IMR-90 (cell line): ENCODE measurements around the gene LUZP1. TPM values are rescaled to one million over a fixed set of nuclear protein-coding genes. Genes with fewer than 3 reads are reported as not detected.

Experiments
- ATAC-seq: fragments of 200-7000 bp; cut with Tn5 transposase; 2 replicates; pipeline ENCODE4 v1.9.1; 2020; ENCODE audit warnings: low read depth, mild to moderate bottlenecking, moderate library complexity
- BruUV-seq: library from RNA; stranded (reverse); fragments of 400-500 nt; replicated peaks from 2 replicates; lab custom pipeline; 2021; lab: Mats Ljungman, UMichigan
- CTCF ChIA-PET: fragments of 300-600 bp; formaldehyde crosslinking; extraction: SDS; loops from one replicate; lab custom pipeline; 2021; ENCODE audit warnings: antibody characterized with exemption; lab: Yijun Ruan, JAX
- POLR2A ChIA-PET: fragments of 300-600 bp; sonication (Branson Sonifier 250); formaldehyde crosslinking; loops from one replicate; lab custom pipeline; 2022; ENCODE audit warnings: antibody characterized with exemption; ENCODE audit not compliant: unreplicated experiment; lab: Charles Lee
- DNase-seq: peaks from one replicate; pipeline ENCODE4 v3.0.0; 2013
- H2AFZ ChIP-seq: replicated peaks from 2 replicates; pipeline ENCODE3; 2013; ENCODE audit warnings: low read length, mild to moderate bottlenecking; ENCODE audit not compliant: poor library complexity
- H2AK5ac ChIP-seq: 2 replicates; pipeline ENCODE4 v1.6.1; 2013; ENCODE audit warnings: low read depth, low read length, inconsistent platforms
- H2AK9ac ChIP-seq: replicated peaks from 2 replicates; pipeline ENCODE3; 2013; ENCODE audit warnings: mild to moderate bottlenecking, low read depth, low read length, moderate library complexity; ENCODE audit not compliant: poor library complexity
- H2BK120ac ChIP-seq: 2 replicates; pipeline ENCODE4 v1.6.1; 2013; ENCODE audit warnings: low read depth, low read length, inconsistent platforms
- H2BK15ac ChIP-seq: 3 replicates; pipeline ENCODE4 v1.6.1; 2013; ENCODE audit warnings: low read depth, low read length, inconsistent platforms
- H2BK20ac ChIP-seq: 2 replicates; pipeline ENCODE4 v1.6.1; 2013; ENCODE audit warnings: low read depth, mild to moderate bottlenecking, inconsistent platforms, low read length, moderate library complexity
- H2BK5ac ChIP-seq: 2 replicates; pipeline ENCODE4 v1.6.1; 2013; ENCODE audit warnings: mild to moderate bottlenecking, low read depth, low read length, inconsistent platforms; ENCODE audit not compliant: poor library complexity, severe bottlenecking
- H3K14ac ChIP-seq: replicated peaks from 2 replicates; pipeline ENCODE4 v1.6.1; 2013; ENCODE audit warnings: low read depth, low read length, inconsistent platforms
- H3K18ac ChIP-seq: 2 replicates; pipeline ENCODE4 v1.6.1; 2013; ENCODE audit warnings: low read depth, low read length, control low read depth
- H3K23ac ChIP-seq: 2 replicates; pipeline ENCODE4 v1.6.1; 2013; ENCODE audit warnings: low read depth, low read length, inconsistent platforms
- H3K27ac ChIP-seq: 2 replicates; pipeline ENCODE4 v1.5.1; 2013; ENCODE audit warnings: mild to moderate bottlenecking, control low read depth, low read length; ENCODE audit not compliant: insufficient read depth
- H3K27me3 ChIP-seq: 2 replicates; pipeline ENCODE4 v1.6.1; 2013; ENCODE audit warnings: low read length; ENCODE audit not compliant: control insufficient read depth, insufficient read depth
- H3K36me3 ChIP-seq: 2 replicates; pipeline ENCODE4 v1.6.1; 2013; ENCODE audit warnings: low read length, mixed read lengths; ENCODE audit not compliant: control insufficient read depth, insufficient read depth
- H3K4ac ChIP-seq: 2 replicates; pipeline ENCODE4 v1.6.1; 2013; ENCODE audit warnings: low read depth, low read length, inconsistent platforms
- H3K4me1 ChIP-seq: 2 replicates; pipeline ENCODE4 v1.6.1; 2013; ENCODE audit warnings: low read length, mixed read lengths; ENCODE audit not compliant: control insufficient read depth, insufficient read depth
- H3K4me2 ChIP-seq: 2 replicates; pipeline ENCODE4 v1.6.1; 2013; ENCODE audit warnings: low read depth, mild to moderate bottlenecking, control low read depth, low read length, moderate library complexity
- H3K4me3 ChIP-seq: 2 replicates; pipeline ENCODE4 v1.5.1; 2013; ENCODE audit warnings: low read depth, mild to moderate bottlenecking, control low read depth, low read length, moderate library complexity; ENCODE audit not compliant: insufficient read depth
- H3K56ac ChIP-seq: 2 replicates; pipeline ENCODE4 v1.6.1; 2013; ENCODE audit warnings: low read length, inconsistent platforms; ENCODE audit not compliant: insufficient read depth; ENCODE audit errors: extremely low read depth
- H3K79me1 ChIP-seq, 2 experiments: 2 replicates each; pipeline ENCODE4 v1.6.1; 2013; ENCODE audit warnings: low read length in 2 of 2, inconsistent platforms in 1 of 2, low read depth in 1 of 2
- H3K9ac ChIP-seq: 2 replicates; pipeline ENCODE4 v1.6.1; 2013; ENCODE audit warnings: low read depth, low read length, control low read depth
- H3K9me1 ChIP-seq: 2 replicates; pipeline ENCODE4 v1.6.1; 2013; ENCODE audit warnings: low read length, inconsistent platforms; ENCODE audit not compliant: insufficient read depth
- H3K9me3 ChIP-seq: 2 replicates; pipeline ENCODE4 v1.6.1; 2013; ENCODE audit warnings: low read length; ENCODE audit not compliant: control insufficient read depth, insufficient read depth
- H4K20me1 ChIP-seq: 2 replicates; pipeline ENCODE4 v1.6.1; 2013; ENCODE audit warnings: low read length, inconsistent platforms; ENCODE audit not compliant: insufficient read depth
- H4K5ac ChIP-seq: 2 replicates; pipeline ENCODE4 v1.6.1; 2013; ENCODE audit warnings: mild to moderate bottlenecking, low read depth, low read length, control low read depth
- H4K8ac ChIP-seq, 2 experiments: 2 replicates each; pipeline ENCODE4 v1.6.1; 2013; ENCODE audit warnings: low read depth in 2 of 2, low read length in 2 of 2, control low read depth in 1 of 2, inconsistent platforms in 1 of 2
- H4K91ac ChIP-seq: 2 replicates; pipeline ENCODE4 v1.6.1; 2013; ENCODE audit warnings: low read depth, low read length, inconsistent platforms; ENCODE audit not compliant: insufficient read depth
- CHD1 ChIP-seq: IDR thresholded peaks from 2 replicates; pipeline ENCODE4 v1.6.1; 2012; ENCODE audit warnings: low read depth, low read length, improper control_type of control experiment
- NFE2L2 ChIP-seq: fragments of 150-350 bp; IDR thresholded peaks from 2 replicates; pipeline ENCODE4 v1.6.1; 2016; ENCODE audit warnings: low read depth, mild to moderate bottlenecking, low read length
- RFX5 ChIP-seq: IDR thresholded peaks from 2 replicates; pipeline ENCODE4 v1.8.0; 2012; ENCODE audit warnings: low read depth, mild to moderate bottlenecking, low read length, moderate library complexity
- WGBS, 2 experiments: methylation state at CpG; one replicate each; pipeline versions ENCODE4 v1.1.5 to v1.1.7; 2013; ENCODE audit warnings: missing lambda C conversion rate in 2 of 2; ENCODE audit not compliant: insufficient read length in 1 of 2; ENCODE audit errors: extremely low coverage in 2 of 2; 5-methylcytosine and 5-hydroxymethylcytosine counted together
- dilution Hi-C: fragments of 300-500 bp; cut with HindIII; formaldehyde crosslinking; loops from one replicate; pipeline ENCODE4 v1.14.3; 2018; ENCODE audit warnings: low sequenced_read_pairs; ENCODE audit not compliant: unreplicated experiment
- in situ Hi-C: fragments of 300-500 bp; cut with MboI; formaldehyde crosslinking; loops from 3 replicates; pipeline ENCODE4 v1.14.3; 2019; ENCODE audit warnings: low sequenced_read_pairs, inconsistent platforms, mixed read lengths
- intact Hi-C: fragments of 100-400 bp; cut with micrococcal nuclease; formaldehyde crosslinking; loops from 2 replicates; pipeline ENCODE4 v1.10.0; 2022
- polyA plus RNA-seq, 3 experiments: library from polyadenylated mRNA; depleted of rRNA; stranded (reverse); fragments of >200 nt; gene quantifications; 2 replicates each; pipeline ENCODE4 v1.2.3, GENCODE V29; 2012; ENCODE audit warnings: low replicate concordance in 1 of 3
- total RNA-seq: library from RNA; depleted of rRNA; stranded (reverse); fragments of >200 nt; gene quantifications from 2 replicates; pipeline ENCODE4 v1.2.3, GENCODE V29; 2012

The LUZP1 gene
- total and polyA plus RNA-seq, 2 of the 4 experiments (the other 2 are of a cell fraction): 13.1 to 31.7 TPM

DNA sequence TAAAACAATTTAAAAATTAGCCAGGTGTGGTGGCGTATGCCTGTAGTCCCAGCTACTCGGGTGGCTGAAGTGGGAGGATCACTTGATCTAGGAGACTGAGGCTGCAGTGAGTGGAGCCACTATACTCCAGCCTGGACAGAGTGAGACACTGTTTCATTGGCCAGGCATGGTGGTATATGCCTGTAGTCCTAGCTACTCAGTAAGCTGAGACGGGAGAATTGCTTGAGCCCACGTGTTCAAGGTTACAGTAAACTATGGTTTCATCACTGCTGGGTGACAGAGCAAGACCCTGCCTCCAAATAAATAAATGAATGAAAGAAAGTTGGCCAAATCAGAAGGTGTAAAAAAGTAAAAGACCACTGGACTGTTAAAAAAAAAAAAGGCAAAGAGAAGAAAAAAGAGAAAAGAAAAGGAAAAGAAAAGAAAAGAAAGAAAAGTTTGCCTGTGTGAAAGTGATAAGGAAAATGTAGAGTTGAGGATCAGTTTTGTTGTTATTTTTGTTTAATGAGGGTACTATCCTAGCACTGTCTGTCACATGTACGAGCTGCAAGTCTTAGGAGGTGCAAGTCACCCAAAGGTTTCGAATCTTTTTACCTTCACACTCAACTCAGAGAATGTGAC lies 52.3 kb downstream of the LUZP1 start:
- in situ Hi-C loops: no loop called here
- H3K9ac ChIP-seq: no peak overlapping the region
- H3K4me3 ChIP-seq: no peak overlapping the region
- H3K79me1 ChIP-seq: peaks cover 13 to 86% of the 10 kb centered on the region in 2 experiments; a peak in 3 of 4 replicates
- no peak overlapping the region for H2BK5ac ChIP-seq
- ATAC-seq (no peak), DNase-seq (no peak)
- no peak overlapping the region for H3K4me2 ChIP-seq
- H3K9me1 ChIP-seq: peaks cover 22% of the 10 kb centered on the region; the same call in 1 of the 2 replicates
- no peak overlapping the region for H2AK9ac ChIP-seq
- no peaks in the 10 kb centered on the region for H3K27me3 ChIP-seq
- H3K36me3 ChIP-seq: no peaks in the 10 kb centered on the region
- no peak overlapping the region for H3K18ac ChIP-seq
- no peak overlapping the region for H4K91ac ChIP-seq
- no peak overlapping the region for H3K56ac ChIP-seq
- H3K23ac ChIP-seq: no peak overlapping the region; the same call in 1 of the 2 replicates
- H3K27ac ChIP-seq: no peak overlapping the region
- TF ChIP-seq CHD1: no peak
- TF ChIP-seq NFE2L2: no peak
- TF ChIP-seq RFX5: no peak
- no peak overlapping the region for H2BK20ac ChIP-seq
- no peak overlapping the region for H2BK15ac ChIP-seq
- H2AK5ac ChIP-seq: no peak overlapping the region
- POLR2A ChIA-PET: no interaction called here
- intact Hi-C loops: no loop called here
- dilution Hi-C loops: no loop called here
- no peak overlapping the region for H2BK120ac ChIP-seq
- peaks cover 71% of the 10 kb centered on the region for H4K20me1 ChIP-seq
- CTCF ChIA-PET: no interaction called here
- H3K9me3 ChIP-seq: no peaks in the 10 kb centered on the region
- no CpG with 5 or more reads among the region's 6 CpGs for WGBS, 2 experiments
- no peak overlapping the region for H2AFZ ChIP-seq
- H4K5ac ChIP-seq: no peak overlapping the region
- H4K8ac ChIP-seq: no peak overlapping the region
- H3K4ac ChIP-seq: no peak overlapping the region
- BruUV-seq: no TSS peak
- 0 out of 2 replicates have a peak overlapping the region, but pooled peaks have one; percentile 1 for H3K14ac ChIP-seq
- H3K4me1 ChIP-seq: peaks cover 14% of the 10 kb centered on the region
